OCI-LY3 (cell line): ENCODE data around the gene MTHFD2L.

ENCODE experiments used
- EZH2phosphoT487 ChIP-seq: fragments of 200-600 bp; shearing (Covaris generic); IDR thresholded peaks from 2 replicates; pipeline ENCODE4 v1.6.1; 2018; ENCODE audit warnings: antibody characterized with exemption, mixed run types, low read depth
- TF ChIP-seq, protein P1 (sequence below): fragments of 200-600, 300-600 bp; sonication (generic); IDR thresholded peaks from 2 replicates; pipeline ENCODE4 v1.5.1; 2014; ENCODE audit warnings: antibody characterized with exemption, low read length, low read depth

- TF ChIP-seq, protein P1, sequence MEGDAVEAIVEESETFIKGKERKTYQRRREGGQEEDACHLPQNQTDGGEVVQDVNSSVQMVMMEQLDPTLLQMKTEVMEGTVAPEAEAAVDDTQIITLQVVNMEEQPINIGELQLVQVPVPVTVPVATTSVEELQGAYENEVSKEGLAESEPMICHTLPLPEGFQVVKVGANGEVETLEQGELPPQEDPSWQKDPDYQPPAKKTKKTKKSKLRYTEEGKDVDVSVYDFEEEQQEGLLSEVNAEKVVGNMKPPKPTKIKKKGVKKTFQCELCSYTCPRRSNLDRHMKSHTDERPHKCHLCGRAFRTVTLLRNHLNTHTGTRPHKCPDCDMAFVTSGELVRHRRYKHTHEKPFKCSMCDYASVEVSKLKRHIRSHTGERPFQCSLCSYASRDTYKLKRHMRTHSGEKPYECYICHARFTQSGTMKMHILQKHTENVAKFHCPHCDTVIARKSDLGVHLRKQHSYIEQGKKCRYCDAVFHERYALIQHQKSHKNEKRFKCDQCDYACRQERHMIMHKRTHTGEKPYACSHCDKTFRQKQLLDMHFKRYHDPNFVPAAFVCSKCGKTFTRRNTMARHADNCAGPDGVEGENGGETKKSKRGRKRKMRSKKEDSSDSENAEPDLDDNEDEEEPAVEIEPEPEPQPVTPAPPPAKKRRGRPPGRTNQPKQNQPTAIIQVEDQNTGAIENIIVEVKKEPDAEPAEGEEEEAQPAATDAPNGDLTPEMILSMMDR: no peak
- TF ChIP-seq EZH2phosphoT487: no peak
Measured at GRCh38 chr4:74307170-74307569, 149.3 kb downstream of the MTHFD2L start.
